ENCODE measurements around the gene CARD19.

DNA sequence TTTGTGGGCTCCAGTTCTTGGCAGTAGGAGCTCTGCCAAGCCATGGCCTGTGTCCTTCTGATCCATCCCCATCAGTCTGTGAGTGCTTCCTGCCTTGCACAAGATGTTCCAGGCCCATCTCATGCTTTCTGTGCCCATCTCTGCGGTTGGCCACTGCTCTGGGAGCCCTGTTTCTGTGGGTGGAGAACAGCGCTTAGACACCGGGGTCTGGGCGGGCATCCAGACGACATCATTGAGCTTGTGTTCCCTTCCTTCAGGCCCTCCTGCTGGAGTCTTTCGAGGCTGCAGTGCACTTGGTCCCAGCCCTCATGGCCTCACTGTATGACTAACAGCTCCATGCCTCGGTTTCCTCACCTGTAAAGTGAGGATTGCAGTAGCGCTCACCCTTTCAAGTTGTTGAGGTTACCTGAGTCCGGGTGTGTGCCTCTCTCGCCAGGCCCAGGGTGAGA lies 14.9 kb upstream of the CARD19 start:
- no peak for TF ChIP-seq EZH2 (IDR thresholded peaks at IDR 0.05; ENCODE audit: low read depth, unreplicated experiment)
- TF ChIP-seq JUNB (IDR thresholded peaks at IDR 0.05; ENCODE audit: unreplicated experiment) = no peak
- TF ChIP-seq, protein P1, sequence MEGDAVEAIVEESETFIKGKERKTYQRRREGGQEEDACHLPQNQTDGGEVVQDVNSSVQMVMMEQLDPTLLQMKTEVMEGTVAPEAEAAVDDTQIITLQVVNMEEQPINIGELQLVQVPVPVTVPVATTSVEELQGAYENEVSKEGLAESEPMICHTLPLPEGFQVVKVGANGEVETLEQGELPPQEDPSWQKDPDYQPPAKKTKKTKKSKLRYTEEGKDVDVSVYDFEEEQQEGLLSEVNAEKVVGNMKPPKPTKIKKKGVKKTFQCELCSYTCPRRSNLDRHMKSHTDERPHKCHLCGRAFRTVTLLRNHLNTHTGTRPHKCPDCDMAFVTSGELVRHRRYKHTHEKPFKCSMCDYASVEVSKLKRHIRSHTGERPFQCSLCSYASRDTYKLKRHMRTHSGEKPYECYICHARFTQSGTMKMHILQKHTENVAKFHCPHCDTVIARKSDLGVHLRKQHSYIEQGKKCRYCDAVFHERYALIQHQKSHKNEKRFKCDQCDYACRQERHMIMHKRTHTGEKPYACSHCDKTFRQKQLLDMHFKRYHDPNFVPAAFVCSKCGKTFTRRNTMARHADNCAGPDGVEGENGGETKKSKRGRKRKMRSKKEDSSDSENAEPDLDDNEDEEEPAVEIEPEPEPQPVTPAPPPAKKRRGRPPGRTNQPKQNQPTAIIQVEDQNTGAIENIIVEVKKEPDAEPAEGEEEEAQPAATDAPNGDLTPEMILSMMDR (conservative IDR thresholded peaks at IDR 0.05; ENCODE audit: low read depth in 2 of 2) = no peak
- TF ChIP-seq, protein P2, sequence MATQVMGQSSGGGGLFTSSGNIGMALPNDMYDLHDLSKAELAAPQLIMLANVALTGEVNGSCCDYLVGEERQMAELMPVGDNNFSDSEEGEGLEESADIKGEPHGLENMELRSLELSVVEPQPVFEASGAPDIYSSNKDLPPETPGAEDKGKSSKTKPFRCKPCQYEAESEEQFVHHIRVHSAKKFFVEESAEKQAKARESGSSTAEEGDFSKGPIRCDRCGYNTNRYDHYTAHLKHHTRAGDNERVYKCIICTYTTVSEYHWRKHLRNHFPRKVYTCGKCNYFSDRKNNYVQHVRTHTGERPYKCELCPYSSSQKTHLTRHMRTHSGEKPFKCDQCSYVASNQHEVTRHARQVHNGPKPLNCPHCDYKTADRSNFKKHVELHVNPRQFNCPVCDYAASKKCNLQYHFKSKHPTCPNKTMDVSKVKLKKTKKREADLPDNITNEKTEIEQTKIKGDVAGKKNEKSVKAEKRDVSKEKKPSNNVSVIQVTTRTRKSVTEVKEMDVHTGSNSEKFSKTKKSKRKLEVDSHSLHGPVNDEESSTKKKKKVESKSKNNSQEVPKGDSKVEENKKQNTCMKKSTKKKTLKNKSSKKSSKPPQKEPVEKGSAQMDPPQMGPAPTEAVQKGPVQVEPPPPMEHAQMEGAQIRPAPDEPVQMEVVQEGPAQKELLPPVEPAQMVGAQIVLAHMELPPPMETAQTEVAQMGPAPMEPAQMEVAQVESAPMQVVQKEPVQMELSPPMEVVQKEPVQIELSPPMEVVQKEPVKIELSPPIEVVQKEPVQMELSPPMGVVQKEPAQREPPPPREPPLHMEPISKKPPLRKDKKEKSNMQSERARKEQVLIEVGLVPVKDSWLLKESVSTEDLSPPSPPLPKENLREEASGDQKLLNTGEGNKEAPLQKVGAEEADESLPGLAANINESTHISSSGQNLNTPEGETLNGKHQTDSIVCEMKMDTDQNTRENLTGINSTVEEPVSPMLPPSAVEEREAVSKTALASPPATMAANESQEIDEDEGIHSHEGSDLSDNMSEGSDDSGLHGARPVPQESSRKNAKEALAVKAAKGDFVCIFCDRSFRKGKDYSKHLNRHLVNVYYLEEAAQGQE (IDR thresholded peaks at IDR 0.05; ENCODE audit: unreplicated experiment) = no peak
- TF ChIP-seq CREB1 (CRISPR knock-in tag; IDR thresholded peaks at IDR 0.05; ENCODE audit: low read depth) = no peak
- no peak for TF ChIP-seq NANOG (IDR thresholded peaks at IDR 0.05; ENCODE audit: borderline replicate concordance)
- TF ChIP-seq POLR2AphosphoS5 (IDR thresholded peaks at IDR 0.05; ENCODE audit: low read depth) = no peak
- no peak for TF ChIP-seq EZH2phosphoT487 (IDR thresholded peaks at IDR 0.05; ENCODE audit: unreplicated experiment)
- no peak for TF ChIP-seq STAT1 (IDR thresholded peaks at IDR 0.05; ENCODE audit: unreplicated experiment)
- TF ChIP-seq, protein P3, sequence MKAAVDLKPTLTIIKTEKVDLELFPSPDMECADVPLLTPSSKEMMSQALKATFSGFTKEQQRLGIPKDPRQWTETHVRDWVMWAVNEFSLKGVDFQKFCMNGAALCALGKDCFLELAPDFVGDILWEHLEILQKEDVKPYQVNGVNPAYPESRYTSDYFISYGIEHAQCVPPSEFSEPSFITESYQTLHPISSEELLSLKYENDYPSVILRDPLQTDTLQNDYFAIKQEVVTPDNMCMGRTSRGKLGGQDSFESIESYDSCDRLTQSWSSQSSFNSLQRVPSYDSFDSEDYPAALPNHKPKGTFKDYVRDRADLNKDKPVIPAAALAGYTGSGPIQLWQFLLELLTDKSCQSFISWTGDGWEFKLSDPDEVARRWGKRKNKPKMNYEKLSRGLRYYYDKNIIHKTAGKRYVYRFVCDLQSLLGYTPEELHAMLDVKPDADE (IDR thresholded peaks at IDR 0.05) = no peak
- no peak for TF ChIP-seq ZNF114 (CRISPR knock-in tag; IDR thresholded peaks at IDR 0.05)
- TF ChIP-seq, protein P4, sequence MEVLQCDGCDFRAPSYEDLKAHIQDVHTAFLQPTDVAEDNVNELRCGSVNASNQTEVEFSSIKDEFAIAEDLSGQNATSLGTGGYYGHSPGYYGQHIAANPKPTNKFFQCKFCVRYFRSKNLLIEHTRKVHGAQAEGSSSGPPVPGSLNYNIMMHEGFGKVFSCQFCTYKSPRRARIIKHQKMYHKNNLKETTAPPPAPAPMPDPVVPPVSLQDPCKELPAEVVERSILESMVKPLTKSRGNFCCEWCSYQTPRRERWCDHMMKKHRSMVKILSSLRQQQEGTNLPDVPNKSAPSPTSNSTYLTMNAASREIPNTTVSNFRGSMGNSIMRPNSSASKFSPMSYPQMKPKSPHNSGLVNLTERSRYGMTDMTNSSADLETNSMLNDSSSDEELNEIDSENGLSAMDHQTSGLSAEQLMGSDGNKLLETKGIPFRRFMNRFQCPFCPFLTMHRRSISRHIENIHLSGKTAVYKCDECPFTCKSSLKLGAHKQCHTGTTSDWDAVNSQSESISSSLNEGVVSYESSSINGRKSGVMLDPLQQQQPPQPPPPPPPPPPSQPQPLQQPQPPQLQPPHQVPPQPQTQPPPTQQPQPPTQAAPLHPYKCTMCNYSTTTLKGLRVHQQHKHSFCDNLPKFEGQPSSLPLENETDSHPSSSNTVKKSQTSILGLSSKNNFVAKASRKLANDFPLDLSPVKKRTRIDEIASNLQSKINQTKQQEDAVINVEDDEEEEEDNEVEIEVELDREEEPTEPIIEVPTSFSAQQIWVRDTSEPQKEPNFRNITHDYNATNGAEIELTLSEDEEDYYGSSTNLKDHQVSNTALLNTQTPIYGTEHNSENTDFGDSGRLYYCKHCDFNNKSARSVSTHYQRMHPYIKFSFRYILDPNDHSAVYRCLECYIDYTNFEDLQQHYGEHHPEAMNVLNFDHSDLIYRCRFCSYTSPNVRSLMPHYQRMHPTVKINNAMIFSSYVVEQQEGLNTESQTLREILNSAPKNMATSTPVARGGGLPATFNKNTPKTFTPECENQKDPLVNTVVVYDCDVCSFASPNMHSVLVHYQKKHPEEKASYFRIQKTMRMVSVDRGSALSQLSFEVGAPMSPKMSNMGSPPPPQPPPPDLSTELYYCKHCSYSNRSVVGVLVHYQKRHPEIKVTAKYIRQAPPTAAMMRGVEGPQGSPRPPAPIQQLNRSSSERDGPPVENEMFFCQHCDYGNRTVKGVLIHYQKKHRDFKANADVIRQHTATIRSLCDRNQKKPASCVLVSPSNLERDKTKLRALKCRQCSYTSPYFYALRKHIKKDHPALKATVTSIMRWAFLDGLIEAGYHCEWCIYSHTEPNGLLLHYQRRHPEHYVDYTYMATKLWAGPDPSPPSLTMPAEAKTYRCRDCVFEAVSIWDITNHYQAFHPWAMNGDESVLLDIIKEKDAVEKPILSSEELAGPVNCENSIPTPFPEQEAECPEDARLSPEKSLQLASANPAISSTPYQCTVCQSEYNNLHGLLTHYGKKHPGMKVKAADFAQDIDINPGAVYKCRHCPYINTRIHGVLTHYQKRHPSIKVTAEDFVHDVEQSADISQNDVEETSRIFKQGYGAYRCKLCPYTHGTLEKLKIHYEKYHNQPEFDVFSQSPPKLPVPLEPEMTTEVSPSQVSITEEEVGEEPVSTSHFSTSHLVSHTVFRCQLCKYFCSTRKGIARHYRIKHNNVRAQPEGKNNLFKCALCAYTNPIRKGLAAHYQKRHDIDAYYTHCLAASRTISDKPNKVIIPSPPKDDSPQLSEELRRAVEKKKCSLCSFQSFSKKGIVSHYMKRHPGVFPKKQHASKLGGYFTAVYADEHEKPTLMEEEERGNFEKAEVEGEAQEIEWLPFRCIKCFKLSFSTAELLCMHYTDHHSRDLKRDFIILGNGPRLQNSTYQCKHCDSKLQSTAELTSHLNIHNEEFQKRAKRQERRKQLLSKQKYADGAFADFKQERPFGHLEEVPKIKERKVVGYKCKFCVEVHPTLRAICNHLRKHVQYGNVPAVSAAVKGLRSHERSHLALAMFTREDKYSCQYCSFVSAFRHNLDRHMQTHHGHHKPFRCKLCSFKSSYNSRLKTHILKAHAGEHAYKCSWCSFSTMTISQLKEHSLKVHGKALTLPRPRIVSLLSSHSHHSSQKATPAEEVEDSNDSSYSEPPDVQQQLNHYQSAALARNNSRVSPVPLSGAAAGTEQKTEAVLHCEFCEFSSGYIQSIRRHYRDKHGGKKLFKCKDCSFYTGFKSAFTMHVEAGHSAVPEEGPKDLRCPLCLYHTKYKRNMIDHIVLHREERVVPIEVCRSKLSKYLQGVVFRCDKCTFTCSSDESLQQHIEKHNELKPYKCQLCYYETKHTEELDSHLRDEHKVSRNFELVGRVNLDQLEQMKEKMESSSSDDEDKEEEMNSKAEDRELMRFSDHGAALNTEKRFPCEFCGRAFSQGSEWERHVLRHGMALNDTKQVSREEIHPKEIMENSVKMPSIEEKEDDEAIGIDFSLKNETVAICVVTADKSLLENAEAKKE (CRISPR knock-in tag; IDR thresholded peaks at IDR 0.05) = no peak
- no peak for TF ChIP-seq ZNF331 (CRISPR knock-in tag; IDR thresholded peaks at IDR 0.05; ENCODE audit: low read depth)
